GM12878 (cell line): Measurements from ENCODE around the gene RENBP.

Experiments
- CBFB ChIP-seq: IDR thresholded peaks from 2 replicates; pipeline ENCODE4 v1.6.1; 2016; ENCODE audit warnings: antibody characterized with exemption, low read depth
- CTCF ChIP-seq, 3 experiments: IDR thresholded peaks in 2 of 3; conservative IDR thresholded peaks in 1 of 3; 2 replicates each; pipeline ENCODE4 v1.5.1; 2011; ENCODE audit warnings: low read depth in 3 of 3, low read length in 3 of 3, mild to moderate bottlenecking in 3 of 3, control low read depth in 2 of 3, moderate library complexity in 2 of 3, inconsistent platforms in 1 of 3, mixed read lengths in 1 of 3; ENCODE audit not compliant: control insufficient read depth in 2 of 3, insufficient read depth in 1 of 3; ENCODE audit errors: extremely low read depth in 1 of 3
- MAX ChIP-seq: IDR thresholded peaks from 2 replicates; pipeline ENCODE4 v1.6.1; 2012; ENCODE audit warnings: low read depth, low read length, improper control_type of control experiment
- NFXL1 ChIP-seq: fragments of 450-650 bp; IDR thresholded peaks from 2 replicates; pipeline ENCODE4 v1.6.1; 2017; ENCODE audit warnings: antibody characterized with exemption, mild to moderate bottlenecking, borderline replicate concordance
- RCOR1 ChIP-seq: conservative IDR thresholded peaks from 2 replicates; pipeline ENCODE4 v1.6.1; 2012; ENCODE audit warnings: low read depth, low read length, improper control_type of control experiment
- ZNF274 ChIP-seq: IDR thresholded peaks from one replicate; pipeline ENCODE4 v1.8.0; 2011; ENCODE audit not compliant: insufficient read length, insufficient read depth

- TF ChIP-seq MAX: no peak
- no peak for TF ChIP-seq CBFB
- TF ChIP-seq ZNF274: no peak
- TF ChIP-seq NFXL1: no peak
- no peak for TF ChIP-seq CTCF (IDR thresholded peaks at IDR 0.05 in 2 of 3, conservative IDR thresholded peaks at IDR 0.05 in 1 of 3; ENCODE audit: control insufficient read depth in 2 of 3, extremely low read depth in 1 of 3, insufficient read depth in 1 of 3, low read depth in 3 of 3, low read length in 3 of 3)
- no peak for TF ChIP-seq RCOR1
These were observed 21.8 kb upstream of the RENBP start for GRCh38 chrX:153966283-153966688.
